Occipital lobe (tissue), 2 donors: ENCODE measurements around the gene PCNX2. TPM values are rescaled to one million over a fixed set of nuclear protein-coding genes. Genes with fewer than 3 reads are reported as not detected.
"Not testable (repeated sequence)": the region's sequence is repeated elsewhere in the genome, so short reads cannot be mapped to it uniquely, and the experiment has no call there.

ENCODE experiments used
- DNase-seq: peaks from one replicate; lab custom pipeline; 2025; lab: John Stamatoyannopoulos, UW
- total RNA-seq: library from RNA; depleted of rRNA; stranded (reverse); fragments of >200 nt; gene quantifications from one replicate; pipeline ENCODE4 v1.2.3, GENCODE V29; 2014

Gene PCNX2
- total RNA-seq, 1 donor from 2014 or later: 175 TPM

DNA sequence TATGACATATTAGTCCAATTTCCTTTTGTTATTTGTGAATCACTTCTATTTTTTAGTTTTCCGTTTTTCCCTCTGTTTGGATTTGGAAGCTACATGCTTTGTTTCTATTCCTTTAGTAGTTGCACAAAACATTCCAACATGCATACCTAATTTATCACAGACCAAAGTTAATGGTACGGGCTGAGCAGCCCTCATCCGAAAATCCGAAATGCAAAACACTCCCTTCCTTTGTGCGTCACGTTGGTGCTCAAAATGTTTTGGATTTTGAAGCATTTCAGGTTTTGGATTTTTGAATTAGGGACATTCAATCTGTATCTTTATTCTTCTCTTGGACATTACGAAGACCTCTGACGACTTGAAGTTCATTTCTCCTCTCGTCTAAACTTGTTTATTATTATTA, 124.8 kb downstream of the PCNX2 start:
- no peak for DNase-seq

DNA sequence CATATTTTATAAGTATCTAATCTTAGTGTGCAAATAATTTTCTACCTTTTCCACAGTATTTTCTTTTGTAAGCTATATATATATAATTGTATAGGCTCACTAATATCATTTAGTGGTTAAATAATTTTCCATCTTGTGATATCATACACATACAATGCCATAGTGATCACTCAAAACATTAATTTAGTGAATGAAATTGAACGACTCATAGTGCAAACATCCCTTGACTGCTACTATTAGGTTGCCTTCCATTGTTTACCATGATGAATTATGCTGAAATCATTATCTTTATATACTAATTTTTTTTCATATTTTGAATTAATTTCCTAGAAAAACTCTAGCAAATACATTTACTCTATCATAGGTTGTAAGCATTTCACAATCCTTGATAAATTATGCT, 127.1 kb downstream of the PCNX2 start:
- no peak for DNase-seq

DNA sequence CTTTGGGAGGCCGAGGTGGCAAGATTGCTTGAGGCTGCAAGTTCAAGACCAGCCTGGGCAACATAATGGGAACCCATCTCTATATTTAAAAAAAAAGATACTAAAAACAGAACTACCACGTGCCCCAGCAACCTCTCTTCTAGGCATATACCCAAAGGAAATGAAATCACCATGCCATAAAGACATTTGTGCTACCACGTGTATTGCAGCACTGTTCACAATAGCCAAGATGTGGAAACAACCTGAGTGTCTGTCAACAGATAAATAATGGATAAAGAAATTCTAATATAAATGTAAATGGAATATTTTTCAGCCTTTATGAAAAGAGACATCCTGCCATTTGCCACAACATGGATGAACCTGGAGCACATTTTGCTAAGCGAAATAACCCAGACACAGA, 128.6 kb downstream of the PCNX2 start:
- DNase-seq: no peak

DNA sequence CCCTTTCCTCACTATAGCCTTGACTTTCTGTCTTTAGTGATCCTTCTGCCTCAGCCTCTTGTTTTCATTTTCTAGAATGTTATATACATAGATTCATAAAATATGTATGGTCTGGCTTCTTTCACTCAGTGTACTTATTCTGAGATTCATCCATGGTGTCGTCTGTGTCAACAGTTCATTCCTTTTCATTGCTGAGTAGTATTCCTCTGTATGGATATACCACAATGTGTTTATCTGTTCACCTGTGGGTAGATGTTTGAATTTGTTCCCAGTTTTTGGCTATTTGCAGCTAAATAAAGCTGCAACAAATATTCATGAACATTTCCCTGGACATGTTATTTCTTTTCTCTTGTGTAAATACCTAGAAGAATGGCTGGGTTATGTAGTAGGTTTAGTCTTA, 131.8 kb downstream of the PCNX2 start:
- DNase-seq: no peak

DNA sequence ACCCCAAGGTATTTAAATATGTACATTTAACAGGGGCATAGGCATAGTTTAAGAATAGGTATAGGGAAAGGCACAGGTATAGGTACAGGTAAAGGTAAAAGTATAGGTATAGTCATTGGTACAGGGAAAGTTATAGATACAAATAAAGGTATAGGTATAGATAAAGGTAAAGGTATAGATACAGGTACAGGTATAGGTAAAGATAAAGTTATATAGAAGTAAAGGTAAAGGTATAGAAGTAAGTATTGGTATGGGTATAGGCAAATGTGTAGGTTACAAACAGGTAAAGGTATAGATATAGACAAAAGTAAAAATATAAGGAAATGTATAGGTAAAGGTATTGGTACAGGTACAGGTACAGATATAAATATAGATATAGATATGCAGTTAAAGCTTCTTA, 137.2 kb downstream of the PCNX2 start:
- DNase-seq: no peak

DNA sequence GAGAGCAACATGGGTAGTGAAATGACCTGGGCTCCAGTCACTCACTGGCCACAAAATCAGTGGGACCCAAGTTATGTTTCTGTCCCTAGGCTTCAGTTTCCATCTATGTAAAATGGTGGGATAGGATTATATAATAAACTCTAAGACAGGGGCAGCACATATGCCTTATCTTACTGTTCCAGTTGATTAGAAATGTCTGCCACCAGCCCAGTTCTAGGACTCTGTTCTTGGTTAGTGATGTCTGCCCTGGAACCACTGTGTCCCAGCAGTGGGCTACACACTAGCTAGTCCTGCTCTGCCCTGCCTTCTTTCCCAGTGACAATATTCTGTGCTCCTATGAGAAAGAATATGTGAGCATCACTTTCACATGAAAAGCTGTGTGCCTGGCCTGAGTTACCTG, 138.3 kb downstream of the PCNX2 start:
- no peak for DNase-seq

DNA sequence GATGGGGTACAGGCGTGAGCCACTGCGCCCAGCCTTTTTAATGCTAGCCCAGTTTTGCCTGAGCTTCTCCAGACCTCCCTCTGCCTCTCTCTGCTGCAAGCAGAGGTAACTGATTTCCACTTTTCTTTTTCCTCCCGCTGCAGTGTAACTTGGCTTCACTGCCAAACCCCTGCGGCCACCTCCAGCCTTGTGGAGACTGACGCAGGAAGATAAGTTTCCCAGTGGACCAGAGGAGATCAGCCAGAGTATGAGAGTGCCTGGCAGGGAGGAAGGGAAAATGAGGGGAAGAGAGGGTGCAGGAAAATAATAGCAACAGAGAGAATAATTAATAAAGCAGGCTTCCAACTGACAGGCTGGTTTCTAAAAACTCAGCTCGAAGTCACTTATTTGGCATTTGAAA, 143.7 kb downstream of the PCNX2 start:
- no peak for DNase-seq

DNA sequence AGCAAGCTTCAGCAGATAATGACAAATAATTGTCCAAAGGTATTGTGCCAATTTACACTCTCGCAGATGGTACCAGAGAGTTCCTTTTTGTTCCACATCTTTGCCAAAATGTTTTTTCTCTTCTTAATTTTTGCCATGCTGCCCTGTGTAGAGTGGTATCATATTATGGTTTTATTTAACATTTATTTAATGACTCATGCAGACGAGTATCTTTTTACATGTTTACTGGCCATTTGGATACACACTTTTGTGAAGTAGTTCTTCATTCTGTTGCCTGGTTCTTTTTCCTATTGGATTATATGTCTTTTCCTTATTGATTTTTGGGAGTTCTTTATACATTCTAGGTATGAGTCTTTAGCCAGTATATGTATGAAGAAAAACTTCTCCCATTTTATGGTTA, 151.1 kb downstream of the PCNX2 start:
- DNase-seq: no peak

DNA sequence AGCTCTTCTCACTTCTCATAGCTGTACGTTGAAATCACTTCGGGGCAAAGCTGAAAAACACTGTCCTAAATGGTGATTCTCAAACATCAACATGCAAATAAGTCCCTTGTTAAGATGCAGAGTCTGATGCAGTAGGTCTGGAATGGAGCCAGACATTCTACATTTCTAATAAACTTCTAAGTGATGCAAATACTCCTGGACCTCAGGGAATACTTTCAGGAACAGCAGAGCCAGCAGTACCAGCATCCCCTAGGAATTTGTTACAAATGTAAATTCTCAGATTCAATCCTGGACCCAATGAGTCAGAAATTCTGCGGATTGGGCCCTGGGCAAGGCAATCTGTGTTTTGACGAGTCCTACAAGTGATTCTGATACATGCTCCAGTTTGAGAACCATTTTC, 152.3 kb downstream of the PCNX2 start:
- DNase-seq: no peak

DNA sequence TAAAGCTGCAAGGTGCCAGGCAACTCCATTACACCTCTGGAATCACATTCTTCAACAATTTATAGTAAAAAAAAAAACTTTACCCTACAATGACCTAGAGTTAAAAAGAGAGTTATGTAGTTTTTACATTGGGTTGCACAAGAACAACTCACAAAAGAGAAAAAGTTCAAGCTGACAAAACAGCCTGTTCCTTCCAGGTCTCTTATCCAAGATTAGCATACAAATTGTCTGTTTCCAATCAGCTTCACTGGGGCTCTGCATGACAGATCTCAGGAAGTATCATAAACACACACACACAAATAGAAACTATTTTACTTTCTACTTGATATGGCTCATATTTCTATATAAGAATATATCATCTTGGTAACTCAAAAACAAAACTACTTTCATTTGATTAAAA, 154.6 kb downstream of the PCNX2 start:
- no peak for DNase-seq

DNA sequence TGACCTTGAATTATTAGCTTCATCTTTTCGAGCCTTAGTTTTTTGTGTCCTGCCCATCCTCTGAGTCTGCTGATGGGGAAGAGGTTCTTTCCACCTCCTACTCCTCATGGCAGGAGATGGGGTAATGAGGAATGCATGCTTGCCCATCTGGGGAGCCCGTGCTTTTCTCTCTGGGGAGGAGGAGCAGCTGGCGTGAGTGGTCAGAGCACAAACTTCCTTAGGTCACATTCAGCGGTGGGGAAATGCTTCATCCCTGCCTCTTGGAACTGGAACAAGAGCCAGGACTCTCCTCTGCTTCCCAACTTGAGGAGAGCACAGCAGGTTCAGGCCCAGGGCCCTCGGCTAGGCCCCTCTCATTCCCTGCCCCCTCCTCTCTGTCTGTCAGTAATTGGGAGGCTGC, 155.0 kb downstream of the PCNX2 start:
- DNase-seq: no peak

DNA sequence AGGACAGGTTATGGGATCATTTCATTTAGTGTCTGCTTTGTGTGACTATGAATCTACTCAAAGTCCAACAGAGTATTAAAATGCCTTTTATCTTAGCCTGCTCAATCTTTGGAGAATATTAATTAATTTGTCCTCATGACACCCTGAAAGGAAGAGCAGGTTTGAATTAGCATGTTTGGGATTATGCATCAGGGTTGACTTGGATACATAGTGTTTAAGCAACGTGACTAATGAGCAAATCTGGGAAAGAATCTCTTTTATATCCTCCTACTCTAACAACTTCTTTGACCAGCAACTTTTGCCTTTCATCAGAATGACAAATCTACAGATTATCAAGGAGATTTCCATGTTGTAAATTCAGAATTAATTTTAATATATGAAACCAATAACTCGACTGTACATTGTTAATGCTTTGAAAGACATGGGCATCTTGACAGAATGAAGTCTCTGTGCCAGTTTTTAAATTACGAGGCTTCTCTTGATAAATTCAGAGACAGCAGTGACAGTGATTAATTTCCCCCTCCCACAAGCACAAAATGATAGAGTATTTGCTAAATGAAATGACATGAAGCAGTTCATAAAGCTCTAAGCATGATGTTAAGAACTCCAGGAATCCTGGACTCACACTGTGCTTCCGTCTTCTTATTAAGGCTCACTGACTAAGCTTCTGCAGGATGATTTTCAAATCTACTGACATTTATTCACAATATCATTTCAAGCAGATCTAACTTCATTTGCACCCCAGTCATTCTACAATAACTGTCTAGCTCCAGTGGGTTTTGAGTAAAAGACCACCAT, 156.5 kb downstream of the PCNX2 start:
- DNase-seq: no peak

DNA sequence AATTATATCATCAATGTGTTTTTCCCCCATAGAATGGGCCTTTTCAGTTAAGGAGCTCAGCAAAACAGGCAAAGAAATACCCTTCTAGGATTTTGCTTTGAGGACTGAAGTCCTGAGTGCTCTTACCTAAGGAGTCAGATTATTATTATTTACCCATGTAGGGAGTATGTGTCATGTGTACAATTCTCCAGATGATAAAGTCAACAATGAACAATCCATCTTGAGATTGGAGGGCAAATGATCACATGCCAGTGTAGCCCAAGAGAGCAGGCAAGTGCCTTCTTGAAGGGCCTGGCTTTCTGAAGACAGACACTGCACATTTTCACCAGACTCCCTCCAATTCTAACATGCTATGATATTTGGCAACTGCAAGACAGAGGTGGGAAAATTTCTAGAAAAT, 159.7 kb downstream of the PCNX2 start:
- no peak for DNase-seq

DNA sequence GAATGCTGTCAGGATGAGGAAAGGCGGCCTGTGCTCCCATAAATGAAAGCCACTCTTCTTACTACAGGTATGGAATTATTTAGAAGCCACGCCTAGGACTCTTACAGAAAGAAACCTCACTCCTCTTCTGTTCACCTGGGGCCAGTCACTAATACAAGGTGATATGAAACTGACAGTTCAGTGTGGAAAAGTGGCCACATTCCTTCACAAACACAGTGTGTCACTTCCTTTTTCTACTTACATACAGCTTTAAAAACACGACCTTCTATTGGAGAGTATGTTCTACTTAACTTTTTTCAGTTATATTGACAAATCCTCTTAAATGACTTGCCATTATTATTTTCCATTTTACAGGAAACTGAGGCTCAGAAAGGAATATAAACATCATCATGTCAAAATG, 163.1 kb downstream of the PCNX2 start:
- no peak for DNase-seq

DNA sequence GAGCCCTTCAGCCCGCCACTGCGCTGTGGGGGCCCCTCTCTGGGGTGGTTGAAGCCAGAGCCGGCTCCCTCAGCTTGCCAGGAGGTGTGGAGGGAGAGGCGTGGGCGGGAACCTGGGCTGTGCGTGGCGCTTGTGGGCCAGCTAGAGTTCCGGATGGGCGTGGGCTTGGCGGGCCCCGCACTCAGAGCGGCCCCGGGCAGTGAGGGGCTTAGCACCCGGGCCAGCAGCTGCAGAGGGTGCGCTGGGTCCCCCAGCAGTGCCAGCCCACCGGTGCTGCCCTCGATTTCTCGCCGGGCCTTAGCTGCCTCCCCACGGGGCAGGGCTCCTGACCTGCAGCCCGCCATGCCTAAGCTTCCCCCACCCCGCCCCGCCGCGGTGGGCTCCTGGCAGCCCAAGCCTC, 166.5 kb downstream of the PCNX2 start:
- DNase-seq: not testable (repeated sequence)

DNA sequence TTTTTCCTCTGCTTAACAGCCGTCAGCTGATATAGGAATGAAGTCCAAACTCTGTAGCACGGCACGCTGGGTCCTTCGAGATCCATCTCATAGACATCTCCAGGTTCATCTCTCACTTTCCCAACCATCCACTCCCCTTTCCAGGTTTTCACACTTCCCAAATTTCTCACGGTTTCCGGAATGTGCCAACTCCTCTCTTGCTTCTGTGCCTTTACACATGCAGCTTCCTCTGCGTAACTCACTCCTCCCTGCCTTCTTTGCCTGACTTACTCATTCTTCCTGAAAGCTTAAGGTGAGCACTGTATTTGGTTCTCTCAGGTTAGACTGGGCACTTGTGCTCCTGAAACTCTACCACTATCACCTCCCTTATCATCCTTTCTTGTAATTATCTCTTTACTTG, 168.4 kb downstream of the PCNX2 start:
- no peak for DNase-seq

DNA sequence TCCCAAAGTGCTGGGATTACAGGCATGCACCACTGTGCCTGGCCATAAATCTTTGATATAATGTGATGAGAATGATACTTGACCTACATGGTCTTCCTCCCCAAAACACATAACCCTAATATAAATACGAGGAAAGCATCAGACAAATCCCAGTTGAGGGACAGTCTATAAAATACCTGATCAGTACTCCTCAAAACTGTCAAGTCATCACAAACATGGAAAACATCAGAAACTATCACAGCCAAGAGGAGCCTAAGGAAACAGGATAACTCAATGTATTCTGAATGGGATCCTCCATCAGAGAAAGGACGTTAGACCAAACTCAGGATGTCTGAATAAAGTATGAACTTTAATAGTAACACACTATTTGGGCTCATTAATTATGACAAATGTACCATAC, 172.7 kb downstream of the PCNX2 start:
- no peak for DNase-seq

DNA sequence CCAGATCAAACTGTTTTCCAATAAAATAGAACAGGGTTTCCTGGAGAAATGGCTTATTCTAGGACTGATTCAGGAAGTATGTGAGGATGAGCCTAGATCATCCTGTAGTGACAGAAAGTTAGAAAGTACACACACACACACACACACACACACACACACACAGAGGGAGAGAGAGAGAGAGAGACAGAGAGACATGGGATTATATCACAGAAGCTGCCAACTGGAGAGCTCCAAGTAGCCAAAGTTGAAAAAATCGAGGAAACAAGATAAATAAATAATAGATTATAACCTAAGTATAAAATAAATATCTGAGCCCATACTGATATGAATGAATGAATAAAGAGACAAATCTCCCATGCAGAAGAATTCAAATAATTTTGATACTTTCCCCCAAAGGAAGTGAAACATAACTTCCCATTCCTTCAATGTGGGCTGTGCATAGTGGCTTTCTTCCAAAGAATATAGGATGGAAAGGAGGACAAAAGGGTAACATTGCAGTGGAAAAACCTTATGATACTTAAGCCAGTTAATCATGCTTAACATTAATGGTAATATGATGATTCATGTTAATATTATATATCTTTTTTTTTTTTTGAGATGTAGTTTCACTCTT, 173.5 kb downstream of the PCNX2 start:
- DNase-seq: no peak

DNA sequence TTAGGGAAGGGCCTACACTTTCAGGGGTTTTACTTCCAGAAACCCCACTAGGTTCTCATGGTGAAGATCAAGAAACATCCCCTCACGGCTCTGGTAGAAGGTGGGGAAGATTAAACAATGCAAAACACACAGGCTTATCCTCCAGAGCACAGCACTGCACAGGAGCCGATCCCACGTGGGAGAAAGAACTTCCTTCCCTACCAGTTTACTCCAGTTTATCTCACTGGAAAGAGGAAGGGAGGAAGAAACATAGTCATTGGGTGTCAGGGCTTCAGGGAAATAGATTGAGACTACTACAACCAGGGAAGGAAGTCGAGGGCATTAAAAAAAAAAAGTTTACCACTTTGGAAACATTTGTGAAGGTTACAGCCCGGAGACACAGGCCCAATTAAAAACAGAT, 180.7 kb downstream of the PCNX2 start:
- no peak for DNase-seq

DNA sequence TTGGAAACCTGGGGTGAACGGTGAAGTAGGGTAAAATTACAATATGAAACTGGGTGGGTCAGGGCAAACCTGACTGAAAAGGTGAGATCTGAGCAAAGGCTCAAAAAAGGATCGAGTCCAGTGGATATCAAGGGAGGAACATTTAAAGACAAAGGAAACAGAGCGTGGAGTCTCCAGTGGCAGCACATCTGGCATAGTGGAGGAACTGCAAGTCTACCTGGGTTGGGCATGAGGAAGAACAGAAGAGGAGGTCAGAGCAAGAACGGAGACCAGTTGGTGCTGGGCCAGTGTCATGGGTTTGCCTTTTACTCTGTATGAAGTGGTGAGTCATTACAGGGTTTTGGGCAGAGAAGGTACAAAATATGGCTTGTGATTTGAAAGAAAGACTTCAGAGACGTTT, 181.4 kb downstream of the PCNX2 start:
- DNase-seq: no peak

DNA sequence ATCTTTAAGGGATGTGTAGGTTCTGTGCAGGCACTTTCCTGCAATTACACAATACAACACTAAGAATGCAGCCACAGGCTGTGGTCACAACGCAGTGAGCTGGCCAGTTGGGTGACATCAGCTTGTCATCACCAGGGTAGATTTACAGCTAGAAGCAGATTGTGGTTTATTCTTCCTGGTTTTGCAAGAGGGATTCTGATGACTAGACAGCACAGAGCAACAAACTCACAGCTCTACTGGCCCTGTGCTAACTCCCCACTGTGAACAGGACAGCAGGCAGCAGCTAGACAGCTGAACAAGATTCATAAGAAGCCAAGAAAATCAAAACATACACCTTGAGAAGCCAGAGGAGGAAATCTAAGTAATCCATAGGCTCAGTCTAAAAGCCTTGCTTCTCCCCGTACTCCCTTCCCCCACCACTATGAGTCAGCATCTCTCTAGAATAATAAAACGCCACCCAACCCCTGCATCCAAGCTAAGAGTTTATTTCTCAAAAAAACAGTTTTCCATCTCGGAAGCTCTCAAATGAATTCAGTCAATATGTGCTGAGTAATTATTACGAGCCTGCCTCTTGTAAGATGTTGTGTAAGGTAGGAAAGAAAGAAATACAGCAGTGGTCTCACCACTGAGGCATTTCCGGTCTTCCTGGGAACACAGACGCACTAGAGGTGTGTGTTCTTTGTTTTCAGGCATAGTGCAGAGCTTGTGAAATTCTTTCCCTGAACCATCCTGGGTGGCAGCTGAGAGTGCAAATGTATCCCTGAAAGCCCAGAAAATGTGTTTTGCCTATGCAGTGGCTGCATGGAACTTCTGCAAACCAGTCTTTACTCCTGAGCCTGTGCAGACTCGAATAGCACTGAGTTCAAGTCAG, 182.3 kb downstream of the PCNX2 start:
- peak; percentile 60 for DNase-seq

DNA sequence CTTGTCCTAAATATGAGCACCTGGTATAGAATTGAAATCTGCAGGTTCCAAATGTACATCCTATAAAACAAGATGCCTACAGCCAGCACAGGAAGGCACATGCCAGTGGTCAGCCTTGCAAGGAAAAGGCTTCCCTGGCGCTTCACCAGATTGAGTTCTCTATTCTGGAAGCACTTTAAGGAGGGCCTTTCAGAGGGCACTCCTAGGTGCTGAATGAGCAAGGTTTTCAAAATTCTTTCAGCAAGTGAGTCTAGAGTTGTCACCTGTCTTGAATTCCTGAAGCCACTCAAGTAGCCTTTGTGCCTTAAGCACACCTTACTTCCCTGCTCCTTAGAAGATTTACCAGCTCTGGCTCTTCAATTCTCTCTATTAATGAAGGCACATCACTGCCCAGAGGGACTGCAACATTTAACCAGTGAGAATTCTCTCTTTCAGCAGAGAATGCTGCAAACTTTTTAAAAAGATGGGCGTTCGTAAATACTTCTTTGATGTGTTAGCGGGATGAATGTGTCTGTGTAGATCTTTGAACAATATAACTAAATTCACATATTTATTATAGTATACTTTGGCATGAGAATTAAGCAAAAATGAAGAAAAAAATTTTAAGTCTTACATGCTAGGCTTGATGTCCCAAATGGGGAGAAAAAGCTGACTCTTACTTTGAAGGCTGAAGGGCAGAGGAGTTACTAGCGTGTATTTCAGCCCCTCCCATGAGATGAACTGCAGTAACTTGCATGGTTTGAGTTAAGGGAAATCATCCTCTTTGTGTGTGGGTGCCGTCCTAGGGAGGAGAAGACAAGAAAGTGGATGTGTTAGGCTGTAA, 183.1 kb downstream of the PCNX2 start:
- no peak for DNase-seq
